HG03064 (cell line): Measurements from ENCODE around the gene ASIP.
A peak's percentile ranks its signal among the peaks of the same experiment; 100 is the strongest.
"Not testable (repeated sequence)": the region's sequence is repeated elsewhere in the genome, so short reads cannot be mapped to it uniquely, and the experiment has no call there.

Experiments used
- ATAC-seq: cut with Tn5 transposase; IDR thresholded peaks from one replicate; pipeline ENCODE4 v1.9.1; 2021; ENCODE audit warnings: low read depth; ENCODE audit not compliant: unreplicated experiment

The ASIP gene

GRCh38 chr20:34282041-34282440, 40.8 kb downstream of the ASIP start:
- ATAC-seq = no peak

GRCh38 chr20:34283844-34284243, 42.6 kb downstream of the ASIP start:
- ATAC-seq = no peak

DNA sequence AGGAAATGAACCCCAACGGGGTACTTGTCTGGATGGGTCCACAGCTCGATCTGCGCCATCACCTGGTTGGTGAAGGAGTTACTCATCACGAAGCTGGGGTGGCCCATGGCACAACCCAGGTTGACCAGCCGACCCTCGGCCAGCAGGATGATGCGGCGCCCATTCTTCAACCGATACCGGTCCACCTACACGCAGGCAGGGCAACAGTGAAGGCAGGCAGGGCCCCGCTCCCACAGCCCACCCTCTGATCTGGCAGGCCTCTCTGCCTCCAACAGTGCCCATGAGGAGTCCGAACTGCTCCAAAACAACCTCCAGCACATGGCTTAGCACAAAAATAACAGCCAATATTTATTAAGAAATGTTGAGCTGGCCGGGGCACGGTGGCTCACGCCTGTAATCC, 44.2 kb downstream of the ASIP start:
- ATAC-seq = no peak

GRCh38 chr20:34287500-34287899, 46.3 kb downstream of the ASIP start:
- ATAC-seq = not testable (repeated sequence)

DNA sequence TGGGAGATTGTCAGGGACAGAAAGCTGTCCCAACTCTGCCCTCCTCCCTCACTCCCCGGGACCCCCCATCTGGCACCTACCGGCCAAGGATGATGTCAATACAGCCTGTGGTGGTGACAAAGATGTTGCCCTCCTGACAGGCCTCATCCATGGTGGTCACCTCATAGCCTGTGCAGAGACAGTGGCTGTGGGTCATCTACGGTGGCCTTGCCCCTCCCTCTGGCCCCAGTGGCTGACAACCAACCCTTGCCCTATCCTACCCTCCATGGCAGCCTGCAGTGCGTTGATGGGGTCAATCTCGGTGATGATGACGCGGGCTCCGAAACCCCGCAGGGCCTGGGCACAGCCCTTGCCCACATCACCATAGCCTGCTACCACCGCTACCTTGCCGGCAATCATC, 49.2 kb downstream of the ASIP start:
- ATAC-seq = no peak

DNA sequence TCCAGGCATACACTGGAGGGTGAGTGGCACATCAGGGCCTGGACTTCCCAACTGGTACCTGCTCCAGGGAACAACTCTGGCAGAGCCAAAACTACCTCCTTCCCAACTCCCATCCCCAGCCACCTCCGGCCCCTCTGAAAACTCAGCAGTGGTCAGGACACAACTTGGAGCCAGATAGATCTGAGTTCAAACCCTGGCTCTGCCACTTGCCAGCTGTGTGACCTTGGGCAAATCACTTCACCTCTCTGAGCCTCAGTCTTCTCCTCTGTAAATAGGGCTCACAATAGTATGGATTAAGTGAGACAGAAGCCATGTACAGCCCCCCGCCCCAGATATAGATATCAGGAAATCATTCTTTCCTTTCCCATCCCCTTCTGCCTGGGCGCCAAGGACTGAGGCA, 51.3 kb downstream of the ASIP start:
- ATAC-seq = no peak

DNA sequence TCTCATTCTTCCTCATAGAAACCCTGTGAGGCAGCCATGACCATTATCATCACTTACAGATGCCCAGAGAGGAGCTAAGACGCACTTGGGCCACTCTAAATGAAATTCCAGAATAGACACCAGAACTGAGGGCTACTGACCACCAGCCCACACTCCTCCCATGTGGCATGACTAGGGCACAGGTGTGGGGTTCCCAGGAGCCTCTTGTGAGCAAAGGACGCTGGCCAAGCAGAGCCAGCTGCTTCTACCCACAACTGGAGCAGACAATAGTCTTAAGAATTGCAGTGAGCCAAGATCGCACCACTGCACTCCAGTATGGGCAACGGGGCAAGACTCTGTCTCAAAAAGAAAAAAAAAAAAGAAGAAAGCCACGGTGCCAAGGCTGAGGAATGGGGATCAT, 51.9 kb downstream of the ASIP start:
- no peak for ATAC-seq

GRCh38 chr20:34293589-34293988, 52.4 kb downstream of the ASIP start:
- ATAC-seq = no peak

DNA sequence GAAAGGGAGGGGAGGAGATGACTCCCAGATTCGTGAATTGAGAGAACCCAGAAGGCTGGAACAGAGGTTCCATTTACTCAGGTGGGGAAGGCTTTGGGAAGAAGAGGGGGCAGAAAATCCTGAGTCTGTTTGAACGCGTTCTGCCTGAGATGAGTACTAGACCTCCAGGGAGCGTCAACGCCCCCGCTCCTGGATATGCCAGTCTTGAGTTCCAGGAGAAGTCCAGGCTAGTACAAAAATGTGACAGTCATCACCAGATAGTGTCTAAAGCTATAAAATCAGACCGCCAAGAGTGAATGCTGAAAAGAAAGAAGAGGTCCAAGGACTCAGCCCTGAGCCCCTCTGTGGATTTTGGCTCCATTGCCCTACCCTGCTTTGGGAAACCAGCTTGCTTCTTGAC, 53.3 kb downstream of the ASIP start:
- no peak for ATAC-seq

DNA sequence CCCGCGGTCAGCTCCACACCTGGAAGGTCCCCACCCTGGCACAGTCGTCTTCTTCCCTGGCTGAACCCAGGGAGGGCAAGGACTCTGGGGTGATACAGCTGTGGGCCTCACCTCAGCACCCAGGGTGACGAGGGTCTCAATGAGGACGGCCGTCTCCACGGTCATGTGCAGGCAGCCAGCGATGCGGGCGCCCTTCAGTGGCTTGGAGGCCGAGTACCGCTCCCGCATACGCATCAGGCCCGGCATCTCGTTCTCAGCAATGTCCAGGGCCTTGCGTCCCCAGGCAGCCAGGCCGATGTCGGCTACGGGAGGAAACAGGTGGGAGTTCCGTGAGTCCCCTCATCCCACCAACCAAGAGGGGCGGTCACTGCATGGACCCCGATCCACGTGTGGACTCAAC, 54.1 kb downstream of the ASIP start:
- no peak for ATAC-seq

GRCh38 chr20:34296468-34296867, 55.2 kb downstream of the ASIP start:
- no peak for ATAC-seq

GRCh38 chr20:34298294-34298784, 57.1 kb downstream of the ASIP start:
- not testable (repeated sequence) for ATAC-seq

GRCh38 chr20:34299556-34300255, 58.5 kb downstream of the ASIP start:
- no peak for ATAC-seq

GRCh38 chr20:34300256-34300806, 59.1 kb downstream of the ASIP start:
- ATAC-seq = no peak

DNA sequence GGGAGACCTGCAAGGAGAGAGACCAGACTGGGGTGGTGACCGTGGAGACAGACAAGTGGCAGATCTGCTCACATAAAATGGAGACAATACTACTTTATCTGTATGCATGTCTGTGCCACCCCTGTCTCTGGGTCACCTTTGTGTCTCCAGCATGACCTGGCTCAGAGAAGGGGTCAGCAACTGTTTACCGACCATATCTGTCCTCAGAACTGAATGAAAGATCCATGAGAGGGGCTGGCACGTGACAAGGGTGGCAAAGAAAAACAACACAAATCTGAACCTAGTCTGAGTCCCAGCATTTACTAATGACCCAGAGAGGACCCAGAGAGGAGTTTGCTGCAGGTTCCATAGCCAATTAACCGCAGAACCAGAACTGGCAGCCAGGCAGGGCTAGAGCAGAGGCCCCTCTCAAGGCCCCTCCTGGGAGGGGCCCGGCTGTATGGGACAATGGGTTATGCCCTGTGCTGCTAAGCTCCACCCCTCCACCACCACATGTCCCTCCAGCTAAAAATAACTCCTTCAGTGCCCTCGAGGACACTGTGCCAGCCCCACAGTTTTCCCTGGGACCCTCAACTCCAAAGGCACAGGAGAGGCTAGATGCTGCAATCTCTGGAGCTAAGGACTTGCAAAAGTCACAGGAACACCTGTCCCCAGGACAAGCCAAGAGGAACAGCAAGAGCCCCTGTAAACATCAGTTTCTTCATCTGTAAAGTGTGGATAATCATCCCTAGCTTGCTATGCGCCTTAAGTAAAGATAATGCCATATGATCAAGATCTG, 59.8 kb downstream of the ASIP start:
- no peak for ATAC-seq

GRCh38 chr20:34301587-34302311, 60.5 kb downstream of the ASIP start:
- ATAC-seq = no peak

- ATAC-seq = no peak
Measured at GRCh38 chr20:34302312-34302722, 61.1 kb downstream of the ASIP start.

DNA sequence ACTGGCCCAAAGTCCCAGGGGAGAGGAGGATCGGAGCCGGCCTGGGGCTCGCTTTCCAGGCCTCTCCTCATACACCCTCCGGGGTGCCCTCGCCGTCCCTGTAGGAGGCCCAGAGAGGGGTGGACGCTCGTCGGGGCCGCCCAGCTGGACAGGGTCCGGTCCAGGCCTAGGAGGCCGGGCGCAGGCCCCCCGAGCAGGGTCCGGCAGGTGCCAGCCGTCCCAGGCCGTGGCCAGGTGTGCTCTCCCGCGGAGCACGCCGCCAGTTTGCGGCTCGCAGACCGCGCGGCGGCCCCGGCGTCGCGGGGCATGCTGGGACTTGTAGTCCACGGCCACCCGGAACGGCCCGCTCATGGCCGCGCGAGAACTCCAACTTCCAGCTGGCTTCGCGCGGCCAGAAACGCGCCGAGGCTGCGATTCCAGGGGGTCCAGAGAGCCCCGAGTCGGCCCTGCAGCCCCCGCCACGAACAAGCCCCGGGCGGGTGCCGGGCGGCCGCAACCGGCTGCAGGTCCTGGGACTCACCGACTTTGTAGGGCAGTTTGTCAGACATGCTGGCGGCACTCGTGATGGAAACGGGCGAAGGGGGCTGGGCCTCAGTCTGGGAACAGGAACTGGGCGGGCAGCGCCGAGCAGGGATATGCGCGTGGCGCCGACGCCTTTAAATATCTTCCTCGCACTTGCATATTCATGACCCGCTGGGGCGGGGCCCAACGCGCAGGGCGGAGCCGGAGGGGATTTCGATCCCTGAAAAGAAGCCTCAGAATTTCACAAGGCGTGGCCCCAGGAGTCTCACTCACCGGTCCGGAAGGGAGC, 61.7 kb downstream of the ASIP start, which contains the start of gene AHCY:
Gene AHCY (minus strand): TSS at position 633 of the 811 bp plus-strand sequence. CDS start 85 bp downstream, at position 548.
- ATAC-seq = peak; percentile 89

DNA sequence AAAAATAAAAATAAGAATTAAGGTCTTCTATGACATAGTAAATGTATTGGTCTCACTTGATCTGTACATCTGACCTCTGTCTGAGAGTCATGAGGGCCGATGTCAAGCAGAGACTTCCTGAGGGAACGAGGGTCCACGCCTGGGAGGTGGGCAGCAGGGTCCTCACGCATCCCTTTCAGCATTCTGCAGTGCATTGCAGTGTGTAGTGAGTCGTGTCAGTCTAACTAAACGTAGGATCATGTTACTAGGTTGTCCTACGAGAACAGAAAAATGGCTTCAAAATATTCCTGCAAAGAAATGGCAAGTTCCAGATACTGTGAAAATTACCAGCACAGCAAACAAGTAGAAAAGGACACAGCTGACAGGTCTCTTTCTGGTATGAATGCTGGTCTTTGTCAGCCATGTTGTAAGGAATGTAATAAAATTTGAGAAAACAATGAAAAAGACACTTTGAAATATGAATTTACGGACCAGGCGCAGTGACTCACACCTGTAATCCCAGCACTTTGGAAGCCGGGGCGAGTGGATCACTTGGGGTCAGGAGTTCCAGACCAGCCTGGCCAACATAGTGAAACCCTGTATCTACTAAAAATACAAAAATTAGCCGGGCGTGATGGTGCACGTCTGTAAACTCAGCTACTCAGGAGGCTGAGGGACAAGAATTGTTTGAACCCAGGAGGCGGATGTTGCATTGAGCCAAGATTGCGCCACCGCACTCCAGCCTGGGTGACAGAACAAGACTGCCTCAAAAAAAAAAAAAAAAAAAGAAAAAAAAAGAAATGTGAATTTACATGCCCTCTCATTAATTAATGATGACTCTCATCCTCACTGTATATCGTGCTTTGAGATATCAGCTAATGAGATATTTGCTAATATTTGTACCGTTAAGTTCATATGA, 64.4 kb downstream of the ASIP start:
- ATAC-seq = no peak
